GM18861 (cell line): ENCODE results near the gene CRELD2.

Source experiments
- ATAC-seq: cut with Tn5 transposase; IDR thresholded peaks from one replicate; pipeline ENCODE4 v1.9.1; 2021; ENCODE audit not compliant: unreplicated experiment

CRELD2 gene

GRCh38 chr22:49887064-49887451, 31.4 kb upstream of the CRELD2 start:
- no peak for ATAC-seq

GRCh38 chr22:49887702-49888101, 30.7 kb upstream of the CRELD2 start:
- no peak for ATAC-seq

DNA sequence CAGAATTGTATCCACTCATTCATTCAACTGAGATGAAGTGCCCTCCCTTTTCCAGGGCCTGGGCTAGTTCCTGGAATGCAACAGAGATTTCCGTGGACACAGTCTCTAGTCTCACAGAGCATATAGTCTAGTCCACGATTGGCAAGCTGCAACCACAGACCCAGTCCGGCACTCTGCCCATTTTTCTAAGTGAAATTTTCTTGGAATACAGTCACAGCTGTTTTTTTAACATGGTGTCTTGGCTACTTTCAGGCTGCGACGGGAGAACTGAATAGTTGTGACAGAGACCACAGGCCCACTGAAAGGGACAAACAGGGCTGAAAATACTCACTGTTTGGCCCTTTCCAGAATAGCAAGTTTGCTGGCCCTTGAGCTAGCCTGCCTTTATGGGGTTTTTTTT, 29.4 kb upstream of the CRELD2 start:
- ATAC-seq = no peak

GRCh38 chr22:49892226-49892899, 26.1 kb upstream of the CRELD2 start:
- ATAC-seq = no peak

GRCh38 chr22:49893025-49893424, 25.4 kb upstream of the CRELD2 start:
- ATAC-seq = no peak

DNA sequence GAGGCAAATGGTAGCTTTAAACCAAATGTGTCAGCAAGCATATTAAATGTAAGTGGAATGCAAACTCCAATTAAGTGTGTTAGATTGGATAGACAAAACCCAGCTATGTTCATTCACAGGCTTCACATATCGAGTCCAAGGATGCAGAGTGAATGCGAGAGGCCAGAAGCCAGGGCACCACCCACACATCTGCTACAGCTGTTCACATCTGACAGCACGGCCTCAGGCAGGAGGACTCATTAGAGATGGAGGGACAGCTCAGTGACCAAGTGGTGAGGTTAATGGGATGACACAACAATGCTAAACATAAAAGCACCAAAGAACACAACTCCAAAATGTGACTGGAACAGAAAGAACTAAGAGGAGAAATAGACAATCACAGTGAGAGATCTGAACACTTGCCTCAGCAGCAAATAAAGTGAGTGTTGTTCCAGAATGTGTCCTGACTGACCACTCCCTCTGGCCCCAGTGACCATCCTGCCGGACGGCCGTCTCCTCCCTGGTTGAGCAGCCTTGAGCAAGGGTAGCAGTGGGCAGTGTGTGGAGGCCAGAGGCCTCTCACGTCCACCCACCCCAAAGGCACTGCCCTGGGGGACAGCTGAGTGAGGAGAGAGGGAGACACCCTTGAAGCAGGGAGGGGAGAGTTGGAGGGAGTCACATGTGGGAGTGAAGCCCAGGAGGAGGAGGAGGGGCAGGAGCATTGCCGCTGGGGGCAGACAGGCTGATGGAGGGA, 23.9 kb upstream of the CRELD2 start:
- no peak for ATAC-seq

- no peak for ATAC-seq
Measured at GRCh38 chr22:49896201-49896600, 22.2 kb upstream of the CRELD2 start.

DNA sequence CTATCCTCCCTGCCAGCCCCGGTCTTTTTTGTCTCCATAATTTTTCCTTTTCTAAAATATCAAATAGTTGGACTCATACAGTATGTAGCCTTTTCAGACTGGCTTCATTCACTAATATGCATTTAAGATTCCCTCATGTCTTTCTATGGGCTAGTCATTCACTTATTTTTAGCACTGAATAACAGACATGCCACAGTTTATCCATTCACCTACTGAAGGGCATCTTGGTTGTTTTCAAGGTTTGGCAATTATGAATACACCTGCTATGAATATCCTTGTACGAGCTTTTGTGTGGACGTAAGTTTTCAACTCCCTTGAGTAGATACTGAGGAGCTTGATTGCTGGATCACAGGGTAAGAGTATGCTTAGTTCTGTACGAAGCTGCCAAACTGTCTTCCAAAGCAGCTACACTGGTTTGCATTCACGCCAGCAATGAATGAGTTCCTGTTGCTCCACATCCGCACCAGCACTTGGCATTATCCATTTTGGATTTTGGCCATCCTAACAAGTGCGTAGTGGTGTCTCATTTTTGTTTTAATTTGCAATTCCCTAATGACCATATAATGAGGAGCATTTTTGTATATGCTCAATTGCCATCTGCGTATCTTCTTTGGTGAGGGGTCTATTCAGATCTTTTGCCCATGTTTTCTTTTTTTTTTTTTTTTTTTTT, 21.3 kb upstream of the CRELD2 start:
- no peak for ATAC-seq

GRCh38 chr22:49899530-49899929, 18.9 kb upstream of the CRELD2 start:
- ATAC-seq = no peak

DNA sequence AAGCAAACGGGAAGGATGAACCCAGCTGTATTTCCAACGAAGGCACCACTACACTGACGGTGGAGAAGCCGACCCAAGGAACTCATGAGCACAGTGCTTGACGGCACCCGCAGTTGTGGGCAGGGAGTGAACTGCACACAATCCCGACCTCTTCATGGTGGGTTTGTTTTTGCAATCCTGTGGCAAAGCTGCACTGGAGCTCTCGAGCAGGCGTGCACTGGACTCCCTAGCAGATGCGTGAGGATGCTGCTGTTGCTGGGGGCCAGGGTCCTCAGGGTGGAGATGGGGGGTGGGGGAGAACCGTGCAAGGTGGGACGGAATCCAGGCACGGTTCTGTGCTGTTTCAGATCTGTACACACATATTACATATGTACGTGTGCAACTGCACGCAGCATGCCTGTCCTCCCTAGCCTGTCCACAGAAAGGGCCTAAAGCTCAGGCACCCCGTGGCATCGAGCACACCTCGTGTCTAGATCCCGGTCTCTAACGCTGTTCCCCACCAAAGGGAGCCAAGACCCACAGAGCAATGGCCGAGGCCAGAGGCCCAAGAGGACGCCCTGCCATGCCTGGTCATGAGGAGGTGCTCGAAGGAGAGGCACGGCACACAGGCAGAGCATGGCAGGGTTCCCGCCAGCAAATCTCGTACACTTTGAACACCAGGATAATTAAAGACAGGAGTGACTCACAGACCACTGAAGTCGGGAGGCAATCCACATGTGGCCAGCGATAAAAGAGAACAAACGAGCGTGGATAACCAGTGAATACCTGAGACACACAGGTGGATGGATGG, 17.8 kb upstream of the CRELD2 start:
- ATAC-seq = no peak

GRCh38 chr22:49901457-49901856, 17.0 kb upstream of the CRELD2 start:
- no peak for ATAC-seq

- no peak for ATAC-seq
Measured at GRCh38 chr22:49903322-49904039, 15.0 kb upstream of the CRELD2 start.

- ATAC-seq = no peak
Measured at GRCh38 chr22:49904040-49904369, 14.4 kb upstream of the CRELD2 start.

DNA sequence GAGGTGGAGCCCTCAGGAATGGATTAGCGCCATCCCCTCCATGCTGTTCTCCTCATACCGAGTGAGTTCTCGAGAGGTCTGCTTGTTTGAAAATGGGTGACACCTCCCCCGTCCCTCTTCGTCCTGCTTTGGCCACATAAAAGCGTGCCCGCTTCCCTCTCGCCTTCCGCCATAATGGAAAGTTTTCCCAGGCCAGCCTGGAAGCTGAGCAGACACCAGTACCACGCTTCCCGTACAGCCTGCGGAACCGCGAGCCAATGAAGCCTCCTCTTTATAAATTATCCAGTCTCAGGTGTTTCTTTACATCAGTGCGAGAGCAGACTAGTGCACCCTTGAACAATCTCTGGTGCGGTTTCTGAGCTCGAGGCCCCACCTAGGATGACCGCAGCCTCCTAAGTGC, 13.0 kb upstream of the CRELD2 start:
- ATAC-seq = no peak

- ATAC-seq = no peak
Measured at GRCh38 chr22:49906071-49906798, 12.2 kb upstream of the CRELD2 start.

- ATAC-seq = no peak
Measured at GRCh38 chr22:49906799-49907290, 11.6 kb upstream of the CRELD2 start.

DNA sequence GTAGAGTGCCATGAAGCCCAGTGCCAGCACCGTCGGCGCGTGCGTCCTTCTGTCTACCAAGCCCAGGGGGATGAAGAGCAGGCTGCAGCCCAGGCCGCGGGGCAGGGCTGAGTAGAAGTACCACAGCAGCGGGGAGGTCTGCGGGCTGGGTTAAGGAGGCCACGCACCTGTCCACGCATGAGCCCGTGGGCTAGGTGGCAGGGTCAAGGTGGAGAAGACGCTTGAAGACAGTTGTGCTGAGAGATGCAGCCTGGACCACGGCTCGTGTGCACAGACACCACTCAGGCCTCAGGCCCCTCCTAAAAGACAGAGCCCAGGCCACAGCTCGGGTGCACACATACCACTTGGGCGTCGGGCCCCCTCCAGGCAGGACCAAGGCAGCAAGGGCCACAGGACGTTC, 10.6 kb upstream of the CRELD2 start:
- no peak for ATAC-seq

DNA sequence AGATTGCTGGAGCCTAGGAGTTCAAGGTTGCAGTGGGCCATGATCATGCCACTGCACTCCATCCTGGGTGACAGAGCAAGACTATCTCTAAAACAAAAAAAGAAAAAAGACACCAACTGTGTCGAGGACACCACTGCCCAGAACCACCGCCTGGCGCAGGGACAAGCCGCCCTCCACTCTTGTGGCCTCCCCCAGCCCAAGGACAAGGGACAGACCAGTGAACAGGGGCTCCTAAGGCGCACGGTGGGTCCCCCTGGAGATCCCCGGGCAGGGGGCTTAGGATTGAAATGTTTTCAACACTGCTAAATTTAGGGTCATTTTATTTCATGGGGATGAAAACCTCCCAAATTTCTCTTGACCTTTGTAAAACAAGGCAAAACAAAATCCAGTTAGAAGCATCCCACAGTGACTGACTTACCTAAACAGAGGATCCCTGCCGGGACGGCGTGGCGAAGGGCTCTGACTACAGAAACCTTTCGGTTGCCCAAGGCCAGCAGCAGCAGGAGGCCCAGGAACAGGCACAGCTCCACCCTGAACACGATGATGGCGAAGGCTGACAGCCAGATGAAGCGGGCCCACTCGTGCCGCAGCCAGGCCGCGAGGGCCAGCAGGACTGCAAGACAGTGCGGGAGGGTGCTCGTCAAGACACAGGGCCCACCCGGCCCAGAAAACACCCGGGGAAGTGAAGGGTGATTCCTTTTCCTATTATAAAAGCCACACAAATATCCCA, 8.8 kb upstream of the CRELD2 start:
- no peak for ATAC-seq
